BJ (cell line): ENCODE results near the gene AGPAT2. TPM values are rescaled to one million over a fixed set of nuclear protein-coding genes. Genes with fewer than 3 reads are reported as not detected.

Experiments used
- CTCF ChIA-PET: fragments of 350-600 bp; formaldehyde crosslinking; extraction: SDS; loops from one replicate; lab custom pipeline; 2021; ENCODE audit warnings: antibody characterized with exemption, inconsistent platforms; lab: Yijun Ruan, JAX
- POLR2A ChIA-PET: fragments of 300-600 bp; sonication (Branson Sonifier 250); formaldehyde crosslinking; extraction: SDS; loops from one replicate; lab custom pipeline; 2021; ENCODE audit warnings: antibody characterized with exemption; lab: Charles Lee
- DNase-seq: peaks from one replicate; pipeline ENCODE4 v3.0.0-alpha.2; 2011; ENCODE audit warnings: low read depth
- H3K27me3 ChIP-seq: 2 replicates; pipeline ENCODE4 v1.6.0; 2011; ENCODE audit warnings: low read length; ENCODE audit not compliant: control insufficient read depth, insufficient read depth
- H3K36me3 ChIP-seq: 2 replicates; pipeline ENCODE4 v1.5.1; 2011; ENCODE audit warnings: low read length; ENCODE audit not compliant: control insufficient read depth, insufficient read depth
- H3K4me3 ChIP-seq: 2 replicates; pipeline ENCODE4 v1.5.1; 2011; ENCODE audit warnings: low read depth, mild to moderate bottlenecking, control low read depth, low read length
- polyA plus RNA-seq: library from polyadenylated mRNA; depleted of rRNA; stranded (reverse); fragments of >200 nt; gene quantifications from 2 replicates; pipeline ENCODE4 v1.2.3, GENCODE V29; 2011
- TF ChIP-seq, protein P1 (sequence below): IDR thresholded peaks from 2 replicates; pipeline ENCODE4 v1.5.1; 2011; ENCODE audit warnings: low read depth, mild to moderate bottlenecking, control low read depth, inconsistent platforms, low read length, moderate library complexity; ENCODE audit not compliant: insufficient read depth

The AGPAT2 gene
- polyA plus RNA-seq, 1 experiment = 68.3 TPM

DNA sequence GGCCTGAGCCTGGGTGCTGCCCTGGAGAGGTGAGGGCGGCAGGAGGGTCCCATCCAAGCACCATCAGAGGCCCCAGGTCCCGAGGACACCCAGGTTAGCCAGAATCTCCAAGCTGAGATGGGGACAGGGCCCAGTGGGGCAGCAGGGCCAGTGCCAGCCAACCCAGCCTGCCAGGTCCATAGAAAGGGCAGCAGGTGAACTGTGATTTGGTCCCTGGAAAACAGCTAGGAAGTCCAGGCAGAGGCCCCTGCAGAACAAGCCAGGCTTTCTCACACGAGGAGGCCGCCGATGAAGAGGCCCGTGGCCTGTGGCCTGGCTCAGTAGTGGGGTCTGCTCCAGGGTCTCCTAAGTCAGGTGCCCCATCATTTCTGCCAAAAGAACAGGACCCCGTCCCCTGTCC lies 2.0 kb downstream of the AGPAT2 start:
- Histone ChIP-seq H3K27me3 (no peaks in the 10 kb centered on the region), H3K36me3 (no peaks in the 10 kb centered on the region), H3K4me3 (no peak overlapping the region)
- ChIA-PET POLR2A (no interaction called here), CTCF (interaction anchor here (1.4 to 3.2 kb wide), 5 partner anchors 10 to 201 kb away, joined by 3 to 14 read pairs (median 5); no protein-coding TSS in a partner anchor)
- no peak for DNase-seq
- TF ChIP-seq, protein P1, sequence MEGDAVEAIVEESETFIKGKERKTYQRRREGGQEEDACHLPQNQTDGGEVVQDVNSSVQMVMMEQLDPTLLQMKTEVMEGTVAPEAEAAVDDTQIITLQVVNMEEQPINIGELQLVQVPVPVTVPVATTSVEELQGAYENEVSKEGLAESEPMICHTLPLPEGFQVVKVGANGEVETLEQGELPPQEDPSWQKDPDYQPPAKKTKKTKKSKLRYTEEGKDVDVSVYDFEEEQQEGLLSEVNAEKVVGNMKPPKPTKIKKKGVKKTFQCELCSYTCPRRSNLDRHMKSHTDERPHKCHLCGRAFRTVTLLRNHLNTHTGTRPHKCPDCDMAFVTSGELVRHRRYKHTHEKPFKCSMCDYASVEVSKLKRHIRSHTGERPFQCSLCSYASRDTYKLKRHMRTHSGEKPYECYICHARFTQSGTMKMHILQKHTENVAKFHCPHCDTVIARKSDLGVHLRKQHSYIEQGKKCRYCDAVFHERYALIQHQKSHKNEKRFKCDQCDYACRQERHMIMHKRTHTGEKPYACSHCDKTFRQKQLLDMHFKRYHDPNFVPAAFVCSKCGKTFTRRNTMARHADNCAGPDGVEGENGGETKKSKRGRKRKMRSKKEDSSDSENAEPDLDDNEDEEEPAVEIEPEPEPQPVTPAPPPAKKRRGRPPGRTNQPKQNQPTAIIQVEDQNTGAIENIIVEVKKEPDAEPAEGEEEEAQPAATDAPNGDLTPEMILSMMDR = no peak

DNA sequence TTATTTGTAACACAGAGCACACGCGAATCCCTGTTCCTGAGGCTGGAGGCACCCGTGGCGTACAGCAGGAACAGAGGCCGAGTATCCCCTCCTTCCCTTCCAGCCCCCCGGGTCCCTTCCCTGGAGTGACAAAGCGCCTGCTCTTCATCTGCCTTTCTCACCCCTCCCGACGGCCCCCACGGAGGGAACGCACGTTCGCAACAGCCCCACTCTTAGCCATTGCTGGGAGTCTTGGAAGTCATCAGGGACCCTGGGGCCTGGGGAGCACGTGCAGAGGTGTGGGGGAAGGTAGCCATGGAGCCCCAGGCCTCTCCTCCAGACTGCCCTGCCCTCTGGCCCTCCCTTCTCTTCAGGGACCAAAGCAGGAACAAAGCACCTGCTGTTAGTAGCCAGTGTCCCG lies 2.5 kb downstream of the AGPAT2 start:
- no peak for DNase-seq
- CTCF ChIA-PET = interaction anchor here (1.5 to 5.0 kb wide), 3 partner anchors 9 to 43 kb away, joined by 5 to 47 read pairs (median 5); no protein-coding TSS in a partner anchor
- POLR2A ChIA-PET = no interaction called here
- no peak overlapping the region for H3K4me3 ChIP-seq
- H3K36me3 ChIP-seq = no peaks in the 10 kb centered on the region
- TF ChIP-seq, protein P1 = no peak
- no peaks in the 10 kb centered on the region for H3K27me3 ChIP-seq

DNA sequence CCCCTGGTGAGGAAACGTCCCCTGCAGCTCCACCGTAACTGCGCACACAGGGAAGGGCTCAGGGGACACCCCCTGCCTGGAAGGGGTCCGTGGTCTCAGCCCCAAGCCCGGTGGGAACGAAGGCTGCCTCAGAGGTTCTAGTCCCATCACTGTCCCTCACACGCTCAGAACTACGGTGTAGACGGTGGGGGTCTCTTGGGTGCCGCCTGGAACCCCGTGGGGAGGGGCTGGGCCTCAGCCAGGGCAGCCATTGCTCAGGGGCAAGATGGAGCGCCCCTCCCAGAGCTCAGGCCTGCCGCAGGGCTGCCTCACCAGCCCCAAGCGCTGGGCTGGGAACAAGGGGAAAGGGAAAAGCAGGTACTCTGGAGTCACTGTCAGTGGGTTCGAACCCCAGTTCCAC lies 2.9 kb downstream of the AGPAT2 start:
- POLR2A ChIA-PET = no interaction called here
- no peak overlapping the region for H3K4me3 ChIP-seq
- H3K27me3 ChIP-seq = no peaks in the 10 kb centered on the region
- CTCF ChIA-PET = interaction anchor here (5.0 kb wide), 1 partner anchor 12 kb away, joined by 47 read pairs; no protein-coding TSS in a partner anchor
- TF ChIP-seq, protein P1 = no peak
- DNase-seq = no peak
- no peaks in the 10 kb centered on the region for H3K36me3 ChIP-seq

DNA sequence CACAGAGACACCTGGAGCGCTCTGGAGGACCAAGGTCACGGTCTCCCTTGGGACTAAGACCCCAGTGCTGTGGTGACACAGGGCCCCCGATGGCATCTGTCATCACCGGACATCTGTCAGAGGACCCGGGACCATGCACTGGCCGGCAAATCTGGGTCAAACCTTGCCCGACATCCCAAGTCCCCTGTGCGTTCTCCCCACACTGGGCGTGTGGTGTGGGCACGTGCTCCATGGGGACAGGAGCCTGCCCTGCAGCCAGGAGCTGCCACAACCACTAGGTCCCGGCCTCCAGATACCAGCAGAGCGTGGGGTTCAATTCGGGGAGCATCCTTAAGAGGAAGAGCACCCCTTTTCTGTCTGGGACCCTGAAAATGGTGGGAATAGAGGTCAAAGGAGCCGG lies 3.5 kb downstream of the AGPAT2 start:
- POLR2A ChIA-PET = no interaction called here
- CTCF ChIA-PET = interaction anchor here (0.9 to 5.0 kb wide), 3 partner anchors 12 to 54 kb away, joined by 3 to 47 read pairs (median 3); no protein-coding TSS in a partner anchor
- TF ChIP-seq, protein P1 = no peak

DNA sequence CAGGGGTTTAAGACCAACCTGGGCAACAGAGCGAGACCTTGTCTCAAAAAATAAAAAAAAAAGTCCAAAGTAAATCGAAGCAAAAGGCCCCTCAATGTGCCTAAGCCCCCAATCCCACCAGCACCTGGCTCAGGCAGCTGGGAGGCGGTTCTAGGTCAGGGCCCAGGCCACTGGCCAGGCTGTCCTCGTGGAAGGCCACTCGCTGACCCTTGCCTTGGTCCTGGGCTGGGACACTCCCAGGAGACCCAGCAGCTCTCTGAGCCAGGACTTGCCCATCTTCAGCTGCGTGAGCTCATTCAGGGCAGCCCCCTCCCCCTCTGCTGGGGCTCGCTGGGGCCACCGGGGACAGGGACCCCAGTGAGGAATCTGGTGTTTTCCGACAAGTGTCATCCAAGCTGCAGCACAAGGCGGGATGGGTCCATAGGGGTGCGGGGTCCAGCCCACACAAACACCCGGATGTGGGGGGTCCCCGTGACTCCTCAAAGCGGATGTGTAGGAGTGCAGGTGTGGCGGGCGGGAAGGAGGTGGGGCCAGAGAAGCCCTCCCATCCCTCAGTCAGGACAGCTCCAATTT lies 4.0 kb downstream of the AGPAT2 start:
- Histone ChIP-seq H3K36me3 (no peaks in the 10 kb centered on the region), H3K4me3 (no peak overlapping the region), H3K27me3 (no peaks in the 10 kb centered on the region)
- TF ChIP-seq, protein P1 = no peak
- no peak for DNase-seq
- ChIA-PET CTCF (interaction anchor here (0.9 to 5.0 kb wide), 3 partner anchors 11 to 53 kb away, joined by 3 to 47 read pairs (median 3); no protein-coding TSS in a partner anchor), POLR2A (no interaction called here)

More for the DNA sequence above, 3.5 kb downstream of the AGPAT2 start:
- H3K27me3 ChIP-seq = no peaks in the 10 kb centered on the region
- DNase-seq = no peak
- H3K36me3 ChIP-seq = no peaks in the 10 kb centered on the region
- H3K4me3 ChIP-seq = no peak overlapping the region
